H4 (cell line): ENCODE results near the gene ADAMTS20. TPM values are rescaled to one million over a fixed set of nuclear protein-coding genes. Genes with fewer than 3 reads are reported as not detected.

Experiments
- DNase-seq: peaks from one replicate; pipeline ENCODE4 v3.0.0-alpha.2; 2015; ENCODE audit warnings: low spot score
- total RNA-seq: library from RNA; depleted of rRNA; stranded (reverse); fragments of >200 nt; shearing (Covaris generic); gene quantifications from 2 replicates; pipeline ENCODE4 v1.2.3, GENCODE V29; 2014; rRNA removed

ADAMTS20 gene
- total RNA-seq, 1 experiment from 2014 or later: 0.04 TPM

DNA sequence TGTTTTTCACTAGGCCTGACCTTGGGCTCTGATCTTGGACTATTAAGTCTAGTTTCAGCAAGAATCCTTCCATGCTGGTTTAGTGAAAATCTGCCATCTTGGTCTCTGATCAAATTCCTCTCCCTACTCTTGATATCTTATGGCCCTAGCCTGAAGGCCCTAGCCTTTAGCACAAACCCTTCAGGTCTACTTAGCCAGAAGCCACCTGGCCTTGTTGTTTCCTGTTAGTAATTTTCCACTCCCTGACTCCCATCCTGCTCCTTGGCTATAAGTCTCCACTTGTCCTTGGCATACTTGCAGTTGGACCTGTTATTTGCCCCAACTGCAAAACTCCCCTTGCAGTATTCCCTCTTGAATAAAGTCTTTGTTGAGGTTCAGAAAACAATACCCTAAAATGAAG lies 241.4 kb downstream of the ADAMTS20 start:
- no peak for DNase-seq

GRCh38 chr12:43309959-43310358 lies 242.0 kb downstream of the ADAMTS20 start:
- no peak for DNase-seq

DNA sequence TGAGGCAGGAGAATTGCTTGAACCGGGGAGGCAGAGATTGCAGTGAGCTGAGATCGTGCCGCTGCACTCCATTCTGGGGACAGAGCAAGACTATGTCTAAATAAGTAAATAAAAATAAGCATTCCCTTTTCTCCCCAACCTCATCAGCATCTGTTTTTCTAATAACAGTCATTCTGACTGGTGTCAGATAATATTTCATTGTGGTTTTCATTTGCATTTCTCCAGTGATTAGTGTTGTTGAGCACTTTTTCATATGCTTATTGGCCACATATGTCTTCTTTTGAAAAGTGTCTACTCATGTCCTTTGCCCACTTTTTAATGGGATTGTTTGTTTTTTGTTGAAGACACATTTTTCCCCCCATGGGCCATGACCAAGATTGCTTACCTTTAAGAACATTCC lies 243.2 kb downstream of the ADAMTS20 start:
- DNase-seq: no peak

GRCh38 chr12:43307126-43307525 lies 244.9 kb downstream of the ADAMTS20 start:
- no peak for DNase-seq

DNA sequence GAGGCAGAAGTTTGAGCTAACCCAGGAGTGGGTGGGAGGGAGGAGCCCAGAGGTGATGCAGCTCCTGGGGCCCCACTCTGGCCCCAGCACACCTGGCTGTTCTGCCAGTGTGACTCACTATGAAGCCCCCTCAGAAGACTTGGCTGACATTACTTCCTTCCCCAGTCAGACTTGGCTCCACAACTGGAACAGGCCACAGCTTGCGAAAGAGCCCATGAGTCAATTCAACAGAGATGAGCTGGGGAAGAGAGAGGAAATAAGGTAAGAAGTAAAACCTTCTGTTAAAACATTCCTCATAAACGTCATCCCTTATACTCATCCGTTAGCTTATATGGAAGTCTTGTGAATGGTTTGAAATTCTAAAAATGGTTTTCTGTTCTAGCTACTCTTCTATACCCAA lies 245.9 kb downstream of the ADAMTS20 start:
- peak; percentile 35 for DNase-seq

DNA sequence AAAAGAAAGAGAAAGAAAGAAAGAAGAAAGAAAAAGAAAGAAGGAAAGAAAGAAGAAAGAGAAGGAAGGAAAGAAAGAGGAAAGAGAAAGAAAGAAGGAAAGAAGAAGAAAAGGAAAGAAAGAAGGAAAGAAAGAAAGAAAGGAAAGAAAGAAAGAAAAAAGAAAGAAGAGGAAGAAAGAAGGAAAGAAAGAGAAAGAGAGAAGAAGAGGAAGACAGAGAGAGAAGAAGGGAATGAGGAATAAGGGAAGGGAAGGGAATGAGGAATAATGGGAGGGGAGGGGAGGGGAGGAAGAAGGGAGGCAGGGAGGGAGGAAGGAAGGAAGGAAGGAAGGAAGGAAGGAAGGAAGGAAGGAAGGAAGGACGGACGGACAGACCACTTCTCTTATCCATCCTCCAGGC lies 246.9 kb downstream of the ADAMTS20 start:
- no peak for DNase-seq

Other genes starting within 250 kb of the ADAMTS20 start
- gene PUS7L, start 206.6 kb upstream of the ADAMTS20 start, total RNA-seq: 8.3 and 12.0 TPM in 2 replicates
- 9.9 and 20.2 TPM in 2 replicates for gene IRAK4, start 206.7 kb upstream of the ADAMTS20 start, total RNA-seq